Measurements from ENCODE around the gene RREB1. TPM values are rescaled to one million over a fixed set of nuclear protein-coding genes. Genes with fewer than 3 reads are reported as not detected.
"Not testable (repeated sequence)": the region's sequence is repeated elsewhere in the genome, so short reads cannot be mapped to it uniquely, and the experiment has no call there.

Gene RREB1
- total RNA-seq, 3 donors from 2014 or later, result 64.9 to 85.9 (median 74.7) TPM

GRCh38 chr6:7268816-7269555 lies 161.2 kb downstream of the RREB1 start:
- intact Hi-C loops (cut with DNase I, micrococcal nuclease), result no loop called here
- Histone ChIP-seq H3K9me3 (no peaks in the 10 kb centered on the region), H3K36me3 (ENCODE audit: low read depth) (no peaks in the 10 kb centered on the region), H3K4me1 (ENCODE audit: low read depth) (no peaks in the 10 kb centered on the region), H3K4me3 (no peak overlapping the region)
- no peak for TF ChIP-seq CTCF (IDR thresholded peaks at IDR 0.05)
- no peak for ATAC-seq
- no peak for DNase-seq

- TF ChIP-seq CTCF (IDR thresholded peaks at IDR 0.05), result no peak
- DNase-seq (no peak), ATAC-seq (no peak)
- H3K36me3 ChIP-seq (ENCODE audit: low read depth), result no peaks in the 10 kb centered on the region
- intact Hi-C loops (cut with DNase I, micrococcal nuclease), result loop anchor here in 1 of 2 donors (10.0 kb wide), 1 partner anchor 345 kb away; no protein-coding TSS in a partner anchor
- no peaks in the 10 kb centered on the region for H3K4me1 ChIP-seq (ENCODE audit: low read depth)
- H3K4me3 ChIP-seq, result no peak overlapping the region
- H3K9me3 ChIP-seq, result no peaks in the 10 kb centered on the region
These were observed 162.1 kb downstream of the RREB1 start for GRCh38 chr6:7269816-7270215.

GRCh38 chr6:7270320-7271204 lies 162.8 kb downstream of the RREB1 start:
- H3K4me1 ChIP-seq (ENCODE audit: low read depth), result no peaks in the 10 kb centered on the region
- ATAC-seq (peak; percentile 53), DNase-seq (no peak)
- no peaks in the 10 kb centered on the region for H3K36me3 ChIP-seq (ENCODE audit: low read depth)
- no peaks in the 10 kb centered on the region for H3K9me3 ChIP-seq
- intact Hi-C loops (cut with DNase I, micrococcal nuclease), result loop anchor here in 1 of 2 donors (10.0 kb wide), 1 partner anchor 344 kb away; no protein-coding TSS in a partner anchor
- H3K4me3 ChIP-seq, result no peak overlapping the region
- no peak for TF ChIP-seq CTCF (IDR thresholded peaks at IDR 0.05)

- Histone ChIP-seq H3K4me1 (ENCODE audit: low read depth) (no peaks in the 10 kb centered on the region), H3K4me3 (no peak overlapping the region), H3K36me3 (ENCODE audit: low read depth) (no peaks in the 10 kb centered on the region), H3K9me3 (no peaks in the 10 kb centered on the region)
- intact Hi-C loops (cut with DNase I, micrococcal nuclease), result loop anchor here in 1 of 2 donors (10.0 kb wide), 1 partner anchor 344 kb away; no protein-coding TSS in a partner anchor
- DNase-seq (peak in 1 of 3 donors; percentile 46), ATAC-seq (no peak)
- TF ChIP-seq CTCF (IDR thresholded peaks at IDR 0.05), result no peak
These were observed 163.4 kb downstream of the RREB1 start for GRCh38 chr6:7271205-7271534.

- Histone ChIP-seq H3K9me3 (no peaks in the 10 kb centered on the region), H3K36me3 (ENCODE audit: low read depth) (no peaks in the 10 kb centered on the region), H3K4me3 (no peak overlapping the region), H3K4me1 (ENCODE audit: low read depth) (no peaks in the 10 kb centered on the region)
- TF ChIP-seq CTCF (IDR thresholded peaks at IDR 0.05), result no peak
- DNase-seq, result no peak
- intact Hi-C loops (cut with DNase I, micrococcal nuclease), result loop anchor here in 1 of 2 donors (10.0 kb wide), 1 partner anchor 341 kb away; no protein-coding TSS in a partner anchor
- ATAC-seq, result no peak
These were observed 165.9 kb downstream of the RREB1 start for GRCh38 chr6:7273709-7274108.

GRCh38 chr6:7274525-7274924 lies 166.8 kb downstream of the RREB1 start:
- ATAC-seq; DNase-seq; H3K4me1 ChIP-seq (ENCODE audit: low read depth); H3K4me3 ChIP-seq; H3K9me3 ChIP-seq; H3K36me3 ChIP-seq (ENCODE audit: low read depth): not testable (repeated sequence)
- intact Hi-C loops (cut with DNase I, micrococcal nuclease), result loop anchor here in 1 of 2 donors (10.0 kb wide), 1 partner anchor 340 kb away; no protein-coding TSS in a partner anchor

Measured in mucosa of descending colon (tissue), 3 donors.